Activated naive CD4-positive, alpha-beta T cell treated with anti-CD3 and anti-CD28 coated beads, Interleukin-2, amount 10 ng/mL, durations not matched to agents 7 days and 5 days (primary cell): ENCODE data around the gene ZBTB16.
A peak's percentile ranks its signal among the peaks of the same experiment; 100 is the strongest.

Source experiments
- CTCF ChIA-PET: fragments of 350-600 bp; sonication (Branson Sonifier 250); formaldehyde crosslinking; loops from one replicate; lab custom pipeline; 2021; ENCODE audit warnings: antibody characterized with exemption; lab: Charles Lee
- DNase-seq: peaks from one replicate; pipeline ENCODE4 v3.0.0-alpha.2; 2020
- H3K27ac Mint-ChIP-seq: one replicate; pipeline ENCODE4 v1.8.0; 2021; ENCODE audit warnings: mild to moderate bottlenecking, moderate library complexity, mixed read lengths
- H3K27me3 Mint-ChIP-seq: one replicate; pipeline ENCODE4 v1.8.0; 2021; ENCODE audit warnings: mild to moderate bottlenecking, mixed read lengths
- H3K36me3 Mint-ChIP-seq: one replicate; pipeline ENCODE4 v1.8.0; 2021; ENCODE audit warnings: mixed read lengths
- H3K4me1 Mint-ChIP-seq: one replicate; pipeline ENCODE4 v1.8.0; 2021; ENCODE audit warnings: mixed read lengths
- H3K4me3 Mint-ChIP-seq: one replicate; pipeline ENCODE4 v1.8.0; 2021; ENCODE audit warnings: mild to moderate bottlenecking, moderate library complexity, mixed read lengths
- H3K9me3 Mint-ChIP-seq: one replicate; pipeline ENCODE4 v1.8.0; 2021; ENCODE audit warnings: mixed read lengths

ZBTB16 gene

DNA sequence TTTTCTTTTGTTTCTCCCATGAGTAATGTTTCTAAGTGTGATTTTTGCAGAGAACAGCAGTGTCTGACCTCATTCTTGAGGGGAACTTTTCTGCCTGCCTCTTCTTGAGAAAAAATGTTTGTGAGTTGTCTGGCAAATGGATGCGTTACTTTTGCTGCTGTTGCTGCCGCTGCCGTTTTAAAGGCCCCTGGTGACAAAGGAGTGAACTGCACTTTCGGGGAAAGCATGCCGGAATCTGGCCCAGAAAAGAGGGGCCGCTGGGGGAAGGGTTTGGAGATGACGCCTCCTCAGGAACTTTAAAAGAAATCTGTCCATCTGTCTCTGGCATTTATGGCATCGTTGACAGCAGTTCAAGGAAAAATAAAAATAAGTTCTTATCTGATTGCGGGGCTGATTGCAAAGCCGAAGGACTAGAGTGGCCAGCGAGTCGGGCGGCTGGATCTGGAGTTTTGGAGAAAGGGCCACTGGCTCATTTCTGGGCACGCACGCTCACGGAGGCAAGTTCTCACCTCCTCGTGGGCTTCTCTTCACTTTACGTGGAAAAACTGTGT, 16.5 kb downstream of the ZBTB16 start:
- Mint-ChIP-seq H3K9me3 (no peaks in the 10 kb centered on the region), H3K27ac (peak overlapping the region; percentile 84), H3K4me3 (peak overlapping the region; percentile 13), H3K36me3 (peaks cover 4% of the 10 kb centered on the region), H3K27me3 (peaks cover 51% of the 10 kb centered on the region), H3K4me1 (peaks cover 83% of the 10 kb centered on the region)
- CTCF ChIA-PET: no interaction called here
- peak; percentile 49 for DNase-seq

DNA sequence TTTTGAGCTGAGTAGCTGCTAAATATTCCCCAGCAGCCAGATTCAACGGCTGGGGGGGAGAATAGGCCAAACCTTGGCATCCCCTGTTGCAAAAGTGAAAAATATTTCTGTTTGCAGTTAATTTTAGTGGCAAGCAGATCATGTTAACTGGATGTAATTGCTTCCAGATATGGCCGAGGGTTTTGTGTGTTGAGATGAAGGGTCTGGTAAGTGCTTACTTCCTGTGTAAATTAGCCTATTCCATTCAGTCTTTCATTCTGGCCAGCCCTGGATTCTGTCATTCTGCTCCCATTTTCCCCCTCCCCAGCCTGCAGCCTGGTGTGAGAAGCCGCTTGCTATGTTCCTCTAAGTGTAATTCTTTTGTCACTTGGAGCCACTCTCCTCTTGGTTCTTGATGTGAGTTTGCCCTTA, 17.4 kb downstream of the ZBTB16 start:
- CTCF ChIA-PET: no interaction called here
- no peak for DNase-seq
- Mint-ChIP-seq H3K27ac (peak overlapping the region; percentile 88), H3K36me3 (peaks cover 4% of the 10 kb centered on the region), H3K9me3 (no peaks in the 10 kb centered on the region), H3K4me3 (peak overlapping the region; percentile 51), H3K27me3 (peaks cover 60% of the 10 kb centered on the region), H3K4me1 (peaks cover 84% of the 10 kb centered on the region)

DNA sequence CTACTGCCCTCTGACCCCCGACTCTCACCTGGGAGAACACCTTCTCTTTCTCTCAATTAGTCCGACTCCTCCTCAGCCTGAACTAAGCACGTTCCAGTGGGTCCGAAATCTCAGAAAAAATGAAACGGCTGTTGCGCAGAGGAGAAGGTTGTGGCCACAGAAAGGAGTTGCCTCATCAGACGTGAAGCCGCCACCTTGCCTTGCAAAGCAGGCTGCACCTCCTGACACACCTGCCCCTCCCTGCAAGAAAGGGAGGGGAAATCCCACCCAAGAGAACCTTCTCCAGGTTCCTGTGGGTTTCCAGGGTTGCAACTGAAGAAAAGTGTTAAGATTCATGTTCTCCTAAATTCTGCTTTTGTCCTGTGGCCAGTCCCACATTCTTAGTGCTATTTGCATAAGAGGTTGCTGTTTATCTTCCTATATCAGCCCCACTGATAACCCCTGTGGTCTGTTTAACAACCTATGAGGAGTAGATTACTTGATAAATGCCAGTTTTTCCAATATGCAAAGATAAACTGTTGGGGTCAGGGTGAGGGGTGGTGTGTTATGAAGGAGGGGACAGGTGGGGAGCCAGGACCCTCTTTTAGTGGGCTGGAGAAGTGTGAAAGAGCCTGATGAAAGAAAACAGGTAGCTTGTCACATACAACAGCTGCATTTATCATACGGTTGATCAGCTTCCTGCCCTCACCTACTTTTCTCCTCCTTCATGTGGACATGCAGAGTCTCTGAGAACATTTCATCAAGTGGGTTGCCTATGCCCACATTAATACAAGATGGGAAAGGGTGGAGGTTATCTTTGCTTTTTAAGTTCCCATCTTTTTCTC, 18.2 kb downstream of the ZBTB16 start:
- Mint-ChIP-seq H3K27ac (peak overlapping the region; percentile 88), H3K4me1 (peaks cover 76% of the 10 kb centered on the region), H3K36me3 (peaks cover 4% of the 10 kb centered on the region), H3K9me3 (no peaks in the 10 kb centered on the region), H3K27me3 (peaks cover 62% of the 10 kb centered on the region), H3K4me3 (peak overlapping the region; percentile 51)
- DNase-seq: peak; percentile 45
- CTCF ChIA-PET: no interaction called here

DNA sequence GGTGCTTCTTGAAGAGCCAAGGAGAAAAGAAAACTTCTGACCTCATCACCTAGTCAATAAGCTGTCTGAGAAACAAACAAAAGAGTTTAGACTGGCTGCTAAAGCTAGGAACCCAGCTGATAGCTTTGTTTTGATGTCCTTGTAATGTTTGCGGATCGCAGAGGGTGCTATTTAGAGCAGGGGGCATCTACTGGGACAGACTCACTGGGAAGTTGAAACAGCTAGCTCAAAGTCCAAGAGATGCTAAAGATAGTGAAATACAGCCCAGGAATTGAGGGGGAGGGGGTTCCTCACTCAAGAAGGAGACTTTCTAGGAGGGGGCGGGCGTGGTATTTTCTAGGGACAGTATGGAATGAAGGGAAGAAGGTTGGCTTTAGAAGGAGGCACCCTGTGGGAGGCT, 18.9 kb downstream of the ZBTB16 start:
- no peaks in the 10 kb centered on the region for H3K9me3 Mint-ChIP-seq
- peaks cover 72% of the 10 kb centered on the region for H3K4me1 Mint-ChIP-seq
- CTCF ChIA-PET: no interaction called here
- peaks cover 4% of the 10 kb centered on the region for H3K36me3 Mint-ChIP-seq
- peaks cover 69% of the 10 kb centered on the region for H3K27me3 Mint-ChIP-seq
- peak overlapping the region; percentile 88 for H3K27ac Mint-ChIP-seq
- no peak for DNase-seq
- no peak overlapping the region for H3K4me3 Mint-ChIP-seq

DNA sequence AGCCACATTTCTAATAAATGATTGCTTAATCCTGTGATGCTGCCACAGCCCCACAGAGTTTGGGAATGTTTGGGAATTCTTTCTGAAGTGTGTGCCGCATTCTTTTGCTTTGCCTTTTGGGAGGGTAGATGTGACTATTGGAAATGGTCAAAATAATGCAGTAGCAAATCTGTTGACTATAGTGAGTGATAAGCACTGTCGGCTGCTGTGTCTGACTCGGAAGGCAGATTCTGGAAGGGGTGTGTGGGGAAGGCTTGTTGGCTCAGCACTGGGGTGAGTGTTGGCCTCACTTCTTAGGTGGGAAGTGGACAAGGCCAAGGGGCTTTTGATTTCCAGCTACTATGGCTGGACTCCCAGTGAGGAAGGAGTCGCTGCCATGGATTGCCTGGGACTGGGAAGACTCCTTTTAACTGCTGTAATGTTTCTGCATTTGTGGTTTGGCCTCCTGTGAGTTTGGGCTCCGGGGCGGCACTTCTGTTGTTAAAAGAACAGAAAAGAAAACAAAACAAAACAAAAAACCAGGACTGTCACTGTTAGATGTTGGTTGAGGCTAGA, 20.1 kb downstream of the ZBTB16 start:
- Mint-ChIP-seq H3K4me1 (peaks cover 64% of the 10 kb centered on the region), H3K36me3 (peaks cover 4% of the 10 kb centered on the region), H3K4me3 (no peak overlapping the region), H3K9me3 (no peaks in the 10 kb centered on the region), H3K27me3 (peaks cover 78% of the 10 kb centered on the region), H3K27ac (no peak overlapping the region)
- no peak for DNase-seq
- CTCF ChIA-PET: no interaction called here

DNA sequence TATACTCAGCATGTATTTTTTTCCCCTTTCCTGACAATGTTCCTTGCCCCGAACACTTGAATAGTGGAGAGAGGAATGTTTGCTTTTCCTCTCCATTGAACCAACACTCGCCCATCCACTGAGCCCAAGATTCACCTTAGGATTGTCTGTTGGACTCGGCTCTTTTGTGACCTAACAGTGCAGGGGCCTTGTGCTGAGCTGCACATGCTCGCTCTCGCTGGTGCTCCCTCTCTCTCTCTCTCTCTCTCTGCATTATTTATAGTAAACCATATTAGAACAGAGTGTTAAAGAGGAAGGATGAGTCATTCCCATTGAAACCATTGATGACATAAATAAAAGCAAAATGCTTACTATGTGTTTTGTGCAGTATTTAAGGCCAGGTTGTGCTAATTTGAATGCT, 20.7 kb downstream of the ZBTB16 start:
- peaks cover 59% of the 10 kb centered on the region for H3K4me1 Mint-ChIP-seq
- peak overlapping the region; percentile 72 for H3K27ac Mint-ChIP-seq
- no peak overlapping the region for H3K4me3 Mint-ChIP-seq
- peaks cover 75% of the 10 kb centered on the region for H3K27me3 Mint-ChIP-seq
- H3K36me3 Mint-ChIP-seq: peaks cover 4% of the 10 kb centered on the region
- CTCF ChIA-PET: no interaction called here
- H3K9me3 Mint-ChIP-seq: no peaks in the 10 kb centered on the region
- DNase-seq: no peak

DNA sequence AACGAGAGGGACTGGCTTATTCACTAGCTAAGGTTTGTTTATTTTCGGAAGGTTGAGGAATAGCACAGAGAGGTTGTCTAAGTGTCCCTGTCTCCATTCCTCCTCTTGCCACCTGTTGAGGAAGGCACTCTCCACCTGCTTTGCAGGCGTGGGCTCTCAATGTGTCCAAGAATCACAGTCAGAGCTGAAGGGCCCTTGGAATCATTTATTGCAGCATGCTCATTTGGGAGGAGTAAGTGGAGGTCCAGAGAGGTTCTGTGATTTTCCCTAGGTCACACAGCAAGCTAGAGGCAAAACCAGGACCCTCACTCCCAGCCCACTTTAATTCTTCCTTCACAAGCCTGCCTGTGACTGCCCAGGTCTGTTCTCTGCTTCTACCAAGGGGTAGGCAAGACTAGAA, 21.3 kb downstream of the ZBTB16 start:
- no peak overlapping the region for H3K27ac Mint-ChIP-seq
- H3K9me3 Mint-ChIP-seq: no peaks in the 10 kb centered on the region
- peaks cover 56% of the 10 kb centered on the region for H3K4me1 Mint-ChIP-seq
- CTCF ChIA-PET: no interaction called here
- H3K27me3 Mint-ChIP-seq: peaks cover 78% of the 10 kb centered on the region
- no peak for DNase-seq
- no peak overlapping the region for H3K4me3 Mint-ChIP-seq
- H3K36me3 Mint-ChIP-seq: peaks cover 3% of the 10 kb centered on the region

DNA sequence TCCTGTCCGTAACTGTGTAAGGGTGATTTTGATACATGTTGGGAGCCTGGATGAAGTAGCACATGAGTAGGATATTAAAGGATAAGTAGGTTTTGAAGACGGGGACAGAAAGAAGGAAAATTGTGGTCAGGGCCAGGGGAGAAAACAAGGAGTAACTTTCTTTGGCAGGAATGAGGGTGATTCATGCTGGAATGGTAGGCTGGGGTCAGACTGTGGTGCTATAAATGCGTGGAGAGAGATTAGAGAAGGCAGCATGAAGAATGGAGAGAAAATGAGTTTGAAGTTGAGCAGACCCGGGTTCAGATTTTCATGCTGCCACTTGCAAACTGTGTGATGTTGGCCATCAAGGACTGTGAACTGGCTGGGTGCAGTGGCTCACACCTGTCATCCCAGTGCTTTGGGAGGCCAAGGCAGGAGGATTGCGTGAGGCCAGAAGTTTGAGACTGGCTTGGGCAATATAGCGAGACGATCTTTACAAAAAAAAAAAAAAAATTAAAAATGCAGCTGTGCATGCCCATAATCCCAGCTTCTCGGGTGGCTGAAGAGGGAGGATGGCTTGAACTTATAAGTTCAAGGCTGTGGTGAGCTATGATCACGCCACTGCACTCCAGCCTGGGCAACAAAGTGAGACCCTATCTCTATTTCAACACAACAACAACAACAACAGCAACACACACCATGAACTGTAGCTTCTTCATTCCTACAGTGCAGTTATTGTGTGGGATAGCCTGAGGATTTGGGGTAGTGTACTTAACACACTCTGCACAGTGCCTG, 22.3 kb downstream of the ZBTB16 start:
- Mint-ChIP-seq H3K27ac (no peak overlapping the region), H3K27me3 (peaks cover 72% of the 10 kb centered on the region), H3K9me3 (no peaks in the 10 kb centered on the region), H3K36me3 (peaks cover 2% of the 10 kb centered on the region), H3K4me1 (peaks cover 49% of the 10 kb centered on the region), H3K4me3 (no peak overlapping the region)
- DNase-seq: no peak
- CTCF ChIA-PET: interaction anchor here (0.5 kb wide), 1 partner anchor 26 kb away, joined by 4 read pairs; no protein-coding TSS in a partner anchor

DNA sequence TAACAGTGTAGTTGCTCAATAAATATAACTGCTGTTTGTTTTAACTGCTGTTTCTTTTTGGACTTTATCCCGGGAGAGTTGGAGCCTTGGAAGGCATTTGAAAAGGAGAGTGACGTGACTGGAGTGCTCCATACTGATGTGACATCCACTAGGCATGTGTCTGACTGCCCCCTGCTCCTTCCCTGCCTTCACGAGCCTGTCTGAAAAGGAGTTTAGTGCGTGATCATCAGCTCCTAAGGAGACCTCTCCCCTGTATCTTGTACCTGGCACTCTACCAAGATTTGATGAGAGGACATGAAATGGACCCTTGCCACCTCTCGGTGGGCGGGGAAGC, 22.9 kb downstream of the ZBTB16 start:
- H3K27ac Mint-ChIP-seq: no peak overlapping the region
- H3K36me3 Mint-ChIP-seq: peaks cover 2% of the 10 kb centered on the region
- DNase-seq: no peak
- no peaks in the 10 kb centered on the region for H3K9me3 Mint-ChIP-seq
- H3K27me3 Mint-ChIP-seq: peaks cover 69% of the 10 kb centered on the region
- CTCF ChIA-PET: no interaction called here
- peaks cover 49% of the 10 kb centered on the region for H3K4me1 Mint-ChIP-seq
- no peak overlapping the region for H3K4me3 Mint-ChIP-seq

DNA sequence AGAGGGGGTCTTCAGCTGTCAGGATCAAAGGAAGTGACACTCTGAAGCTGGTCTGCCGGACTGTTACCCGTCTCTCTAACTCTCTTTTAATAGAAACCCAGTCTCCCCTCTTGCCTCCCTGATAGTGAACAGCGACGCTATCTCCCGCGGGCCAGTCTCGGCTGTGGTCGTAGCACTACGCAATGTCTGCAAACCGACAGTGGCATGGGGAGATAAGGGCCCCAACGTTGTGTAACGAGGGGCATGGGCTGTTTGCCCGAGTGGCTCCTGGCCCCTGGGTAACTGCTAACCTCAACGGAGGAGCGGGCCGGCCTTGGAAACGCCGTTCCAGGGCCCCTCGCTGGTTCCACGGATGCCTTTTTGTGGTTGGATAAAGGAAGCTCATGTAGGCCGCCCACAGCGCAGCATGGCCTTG, 23.3 kb downstream of the ZBTB16 start:
- CTCF ChIA-PET: interaction anchor here (0.6 kb wide), 1 partner anchor 179 kb away, joined by 3 read pairs; no protein-coding TSS in a partner anchor
- Mint-ChIP-seq H3K27ac (no peak overlapping the region), H3K4me1 (peaks cover 45% of the 10 kb centered on the region), H3K36me3 (peaks cover 2% of the 10 kb centered on the region), H3K4me3 (no peak overlapping the region), H3K9me3 (no peaks in the 10 kb centered on the region), H3K27me3 (peaks cover 68% of the 10 kb centered on the region)
- no peak for DNase-seq

DNA sequence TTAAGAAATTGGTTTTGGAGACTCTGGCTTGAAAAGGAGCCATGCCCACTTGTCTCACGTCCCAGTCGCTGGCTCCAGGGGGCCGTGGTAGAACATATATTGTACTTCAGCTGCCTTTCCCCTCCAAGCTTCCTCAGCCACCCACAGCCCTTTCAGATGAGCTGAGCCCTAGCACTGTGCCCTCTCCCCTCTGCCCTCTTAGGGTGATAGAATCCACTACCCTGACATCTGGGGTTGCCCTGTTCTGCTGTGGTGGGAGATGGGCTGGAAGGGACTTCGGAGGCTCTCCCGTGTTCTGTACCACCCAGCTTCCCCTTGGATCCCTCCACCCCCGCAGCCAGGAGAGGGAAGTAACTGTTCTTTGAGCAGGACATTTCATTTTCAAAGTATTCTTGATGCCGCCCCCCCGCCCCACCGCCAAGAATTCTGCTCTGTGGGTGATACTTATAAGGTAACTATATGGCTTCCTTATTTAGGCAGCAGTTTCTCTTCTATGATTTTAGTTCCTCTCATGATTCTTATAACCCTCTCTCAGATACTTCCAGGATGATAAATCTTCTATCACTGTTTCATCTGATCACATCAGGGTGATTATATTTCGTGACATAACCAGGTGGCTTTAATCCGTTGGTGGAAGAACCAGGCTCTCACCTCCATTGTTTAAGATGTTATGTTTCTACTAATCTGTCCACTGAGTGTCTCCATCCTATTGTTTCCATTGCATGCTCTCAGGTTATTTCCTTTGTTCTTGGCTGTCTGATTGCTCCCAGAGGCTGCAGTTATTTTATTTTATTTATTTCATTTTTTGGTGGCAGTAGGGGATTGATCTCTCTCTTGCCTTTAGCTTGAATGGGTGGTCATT, 24.1 kb downstream of the ZBTB16 start:
- peaks cover 37% of the 10 kb centered on the region for H3K4me1 Mint-ChIP-seq
- no peak overlapping the region for H3K27ac Mint-ChIP-seq
- CTCF ChIA-PET: interaction anchor here (0.6 to 1.1 kb wide), 3 partner anchors 9 to 179 kb away, joined by 3 to 4 read pairs (median 3); no protein-coding TSS in a partner anchor
- H3K4me3 Mint-ChIP-seq: no peak overlapping the region
- peaks cover 61% of the 10 kb centered on the region for H3K27me3 Mint-ChIP-seq
- no peak for DNase-seq
- peaks cover 2% of the 10 kb centered on the region for H3K36me3 Mint-ChIP-seq
- no peaks in the 10 kb centered on the region for H3K9me3 Mint-ChIP-seq

DNA sequence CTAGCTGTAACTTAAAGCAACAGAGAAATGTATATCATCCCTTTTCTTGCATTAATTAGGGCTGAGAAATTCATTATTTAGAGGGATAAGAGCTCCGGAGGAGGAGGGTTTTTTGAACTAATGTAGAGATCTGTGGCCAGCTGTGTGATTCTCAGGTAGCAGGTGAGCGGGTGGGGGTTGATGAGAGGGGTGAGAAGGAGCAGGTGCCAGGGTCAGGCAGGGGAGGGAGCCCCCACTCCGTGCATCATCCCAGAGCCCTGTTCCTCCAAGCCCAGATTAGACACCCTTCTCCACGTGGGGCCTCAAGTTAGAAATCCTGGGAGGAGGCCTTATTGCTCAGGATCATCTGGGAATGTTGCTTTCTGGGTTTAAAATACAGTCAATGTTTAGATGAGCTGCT, 24.9 kb downstream of the ZBTB16 start:
- Mint-ChIP-seq H3K27me3 (peaks cover 57% of the 10 kb centered on the region), H3K4me3 (no peak overlapping the region), H3K4me1 (peaks cover 32% of the 10 kb centered on the region), H3K9me3 (no peaks in the 10 kb centered on the region), H3K27ac (no peak overlapping the region), H3K36me3 (peaks cover 2% of the 10 kb centered on the region)
- CTCF ChIA-PET: interaction anchor here (1.0 to 1.1 kb wide), 2 partner anchors 10 to 177 kb away, joined by 3 to 4 read pairs; no protein-coding TSS in a partner anchor
- no peak for DNase-seq

DNA sequence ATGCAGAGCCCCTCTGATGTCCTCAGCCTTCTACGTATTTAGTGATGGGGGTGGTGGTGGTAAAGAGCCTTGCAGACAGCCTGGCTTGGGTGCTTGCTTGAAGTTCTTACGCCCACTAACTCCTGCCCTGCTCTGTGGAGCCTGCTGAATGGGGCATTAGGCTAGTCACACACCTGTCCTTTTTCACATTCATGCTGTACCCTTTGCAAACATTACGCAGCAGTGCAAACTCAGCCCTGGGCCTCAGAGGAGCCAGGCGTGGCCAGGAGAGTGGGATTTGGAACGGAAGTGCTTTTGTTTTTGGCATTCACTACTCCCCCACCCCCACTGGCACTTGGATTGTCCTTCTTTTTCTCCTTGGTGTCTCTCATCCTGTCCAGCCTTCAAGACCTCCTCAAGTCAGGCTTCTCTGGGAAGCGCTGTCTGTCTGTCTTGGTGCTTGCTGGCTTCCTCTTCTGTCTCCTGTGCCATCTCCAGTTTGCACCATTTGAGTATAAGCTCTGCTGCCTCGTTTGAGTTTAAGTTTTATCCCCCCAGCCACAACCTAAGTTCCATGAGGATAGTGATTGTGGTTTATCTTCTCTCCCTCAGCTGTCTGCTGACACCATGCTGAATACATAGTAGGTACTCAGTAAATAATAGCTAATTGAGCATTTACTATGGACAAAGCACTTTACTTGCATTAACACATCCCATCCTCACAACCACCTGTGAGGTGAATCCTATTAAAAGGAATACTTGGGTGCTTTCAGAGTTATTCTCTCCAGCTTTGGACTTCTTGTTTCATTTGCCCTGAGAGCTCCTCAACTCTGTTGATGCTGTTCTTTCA, 26.7 kb downstream of the ZBTB16 start:
- H3K27me3 Mint-ChIP-seq: peaks cover 48% of the 10 kb centered on the region
- CTCF ChIA-PET: interaction anchor here (0.6 to 0.8 kb wide), 2 partner anchors 46 to 174 kb away, joined by 3 read pairs; no protein-coding TSS in a partner anchor

More for the DNA sequence above, 26.7 kb downstream of the ZBTB16 start:
- Mint-ChIP-seq H3K4me1 (peaks cover 14% of the 10 kb centered on the region), H3K36me3 (no peaks in the 10 kb centered on the region), H3K9me3 (no peaks in the 10 kb centered on the region), H3K27ac (no peak overlapping the region), H3K4me3 (no peak overlapping the region)
- DNase-seq: no peak
